Fibroblast of skin of scalp (primary cell): ENCODE results near the gene FGF6.

Experiments used
- DNase-seq: peaks from one replicate; pipeline ENCODE4 v3.0.0-alpha.2; 2013

Gene FGF6

DNA sequence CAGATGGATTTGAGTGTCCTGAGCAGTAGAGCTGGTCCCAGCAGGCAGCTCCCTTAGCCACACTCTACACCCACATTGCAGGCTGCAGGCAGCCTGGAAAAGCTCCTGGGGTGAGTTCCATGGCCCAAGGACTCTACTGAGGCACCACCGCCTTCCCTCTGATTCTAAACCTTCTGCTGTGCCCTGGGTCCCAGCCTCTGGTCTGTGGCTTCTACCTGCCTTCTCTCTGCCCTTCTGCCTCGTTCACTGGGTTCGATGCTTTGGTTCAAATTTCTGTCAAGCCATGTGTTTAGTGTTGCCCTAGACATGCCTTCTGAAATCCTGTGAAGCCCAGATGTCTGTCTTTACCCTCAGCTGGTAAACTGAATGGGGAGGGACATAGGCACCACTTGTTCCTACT is 1.5 kb upstream of the FGF6 start:
- no peak for DNase-seq

DNA sequence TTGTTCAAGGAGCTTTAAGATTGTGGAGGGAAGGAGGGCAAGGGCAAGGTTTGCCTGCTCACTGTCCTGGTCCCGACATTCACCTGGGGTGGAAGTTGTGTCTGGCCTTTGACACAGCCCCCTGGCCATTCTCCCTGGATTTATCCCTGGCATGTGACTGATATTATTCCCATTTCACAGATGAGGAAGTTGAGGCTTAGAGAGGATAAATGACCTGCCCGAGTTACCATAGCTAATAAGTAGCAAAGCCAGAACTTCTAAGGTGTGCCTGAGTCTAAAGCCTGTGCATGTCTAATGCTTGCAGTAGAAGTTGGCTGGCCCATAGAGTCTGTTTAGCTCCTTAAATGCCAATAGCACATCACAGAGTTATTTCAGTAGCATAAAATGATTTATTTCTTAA is 720 bp upstream of the FGF6 start:
- no peak for DNase-seq

DNA sequence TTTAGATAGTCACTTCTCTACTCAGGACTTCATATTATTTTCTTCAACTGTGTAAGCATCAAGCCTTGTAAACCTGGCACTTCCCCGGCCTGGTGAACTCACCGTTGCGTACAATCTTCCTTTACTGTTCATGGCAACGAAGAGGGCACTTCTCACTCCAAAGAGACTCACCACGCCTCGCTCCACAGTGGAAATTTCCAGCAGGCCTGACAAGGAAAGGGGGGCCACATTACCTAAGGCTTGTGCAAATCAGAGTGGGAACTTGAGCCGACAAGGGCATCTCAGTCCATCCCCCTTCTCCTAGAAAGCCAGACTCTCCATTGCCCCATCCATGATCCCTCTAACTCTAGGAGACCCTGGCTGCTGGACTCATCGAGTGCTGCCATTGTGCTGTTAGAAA is 1.6 kb downstream of the FGF6 start:
- no peak for DNase-seq

DNA sequence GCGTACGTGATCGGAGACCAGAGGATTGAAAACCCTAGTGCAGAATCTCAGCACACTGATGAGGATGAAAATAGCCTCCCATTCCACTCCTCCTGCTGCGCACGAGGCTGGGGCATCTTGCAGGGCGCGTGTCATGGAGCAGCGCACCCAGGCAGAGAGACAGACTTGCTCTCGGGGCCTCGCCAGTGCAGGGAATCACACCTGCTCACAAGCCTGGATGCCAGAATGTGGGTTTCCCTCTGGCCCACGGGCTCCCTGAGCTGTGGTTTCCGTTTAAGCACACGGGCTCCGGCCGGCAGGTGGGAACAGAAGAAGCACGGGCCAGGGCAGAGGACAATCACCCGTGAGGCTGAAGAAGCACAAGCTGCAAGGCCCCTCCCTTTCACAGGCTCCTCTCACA is 2.0 kb downstream of the FGF6 start:
- no peak for DNase-seq

DNA sequence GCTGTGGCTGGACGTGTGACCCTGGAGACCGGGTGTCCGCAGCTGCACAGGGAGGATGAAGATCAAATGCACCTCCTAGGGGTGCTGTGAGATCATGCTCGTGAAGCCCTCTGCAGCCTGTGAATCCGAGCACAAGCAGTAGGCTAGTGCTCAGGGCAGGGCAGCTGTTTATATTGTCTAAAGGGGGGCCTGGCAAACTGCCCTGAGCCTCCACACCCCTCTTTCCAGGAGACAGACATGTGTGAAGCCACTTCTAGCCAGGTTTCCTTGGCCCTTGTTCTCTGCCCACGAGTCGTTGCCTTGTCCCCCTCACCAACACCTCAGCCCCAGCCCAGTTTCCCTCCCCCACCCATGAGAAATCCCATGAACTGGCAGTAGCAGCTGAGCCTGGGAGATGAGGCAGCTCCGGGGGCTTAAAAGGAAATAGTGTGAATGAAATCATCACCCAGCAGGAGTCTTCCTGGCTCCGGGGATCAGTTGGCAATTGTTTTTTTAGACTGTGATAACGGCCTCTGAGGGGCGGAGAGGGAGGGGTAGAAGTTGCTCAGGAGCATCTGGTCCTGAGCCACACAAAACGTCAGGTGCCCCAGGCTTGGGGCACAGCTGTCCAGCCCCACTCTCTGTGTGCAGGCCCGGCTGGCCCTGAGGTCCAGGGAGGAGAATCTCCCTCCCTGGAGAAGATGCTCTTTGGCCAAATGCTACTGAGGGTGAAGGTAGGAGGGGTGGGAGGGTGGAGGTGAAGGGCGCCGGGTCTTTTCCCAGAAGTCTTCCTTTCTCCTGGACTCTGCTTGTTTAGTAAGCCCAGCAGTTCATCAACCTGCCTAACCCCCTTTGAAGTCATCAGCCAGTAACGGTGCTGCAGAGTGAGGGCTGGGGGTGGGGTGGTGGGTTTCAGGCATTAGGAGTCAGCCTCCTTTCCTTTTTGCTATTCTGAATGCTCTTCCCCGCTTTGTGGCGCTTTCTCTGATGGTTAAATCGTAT is 4.0 kb downstream of the FGF6 start:
- DNase-seq: peak; percentile 35

DNA sequence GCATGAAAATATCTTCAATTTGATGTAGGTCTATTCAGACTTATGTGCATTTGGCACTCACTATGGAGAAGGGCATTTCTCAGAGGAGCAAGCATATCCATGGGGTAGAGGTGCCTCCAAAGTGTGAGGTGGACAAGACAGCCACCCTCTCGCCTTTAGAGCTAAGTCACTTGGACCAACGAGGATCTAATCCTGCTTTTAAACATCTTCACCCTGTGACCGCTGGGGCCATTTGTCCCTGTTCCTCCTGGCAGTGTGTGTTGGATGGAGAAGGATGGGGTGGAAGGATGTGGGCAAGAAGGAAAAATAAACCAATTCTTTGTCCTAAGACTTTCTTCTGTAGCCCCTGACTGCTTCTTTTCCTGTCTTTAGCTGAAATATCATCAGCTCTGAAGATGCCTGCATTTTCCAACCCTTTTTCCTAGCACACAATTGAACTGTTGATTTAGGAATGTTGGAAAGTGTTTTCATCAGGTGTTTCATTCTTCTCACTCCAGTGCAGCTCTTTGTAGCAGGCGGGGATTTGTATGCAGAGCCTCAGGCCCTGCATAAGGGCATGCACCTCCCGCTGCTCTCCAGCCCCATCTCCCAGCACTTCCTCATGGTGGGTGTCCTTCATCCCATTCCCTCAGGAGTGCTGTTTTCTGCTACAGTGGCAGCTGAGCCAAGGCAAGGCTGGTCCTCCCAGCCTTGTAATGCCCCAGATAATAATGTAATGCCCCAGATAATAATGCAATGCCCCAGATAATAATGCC is 5.3 kb downstream of the FGF6 start:
- no peak for DNase-seq

DNA sequence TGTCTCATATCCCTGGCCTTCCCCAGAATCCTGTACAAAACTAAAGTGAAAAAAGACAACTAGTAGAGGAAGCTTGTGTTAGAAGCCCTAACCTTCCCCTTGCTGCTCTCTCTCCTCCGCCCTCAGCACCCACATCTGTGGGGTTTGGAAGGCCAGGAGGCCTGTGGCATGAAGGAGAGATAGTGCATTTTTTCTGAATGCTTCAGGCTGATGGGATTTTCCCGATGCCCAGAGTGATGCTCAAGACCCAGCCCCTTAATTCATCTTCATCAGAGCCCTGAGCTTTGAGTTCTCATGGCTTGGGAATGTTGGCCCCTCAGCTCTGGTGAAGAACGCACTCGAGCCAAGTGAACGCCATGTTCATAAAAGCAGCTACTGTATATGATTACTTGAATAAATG is 5.9 kb downstream of the FGF6 start:
- DNase-seq: no peak

DNA sequence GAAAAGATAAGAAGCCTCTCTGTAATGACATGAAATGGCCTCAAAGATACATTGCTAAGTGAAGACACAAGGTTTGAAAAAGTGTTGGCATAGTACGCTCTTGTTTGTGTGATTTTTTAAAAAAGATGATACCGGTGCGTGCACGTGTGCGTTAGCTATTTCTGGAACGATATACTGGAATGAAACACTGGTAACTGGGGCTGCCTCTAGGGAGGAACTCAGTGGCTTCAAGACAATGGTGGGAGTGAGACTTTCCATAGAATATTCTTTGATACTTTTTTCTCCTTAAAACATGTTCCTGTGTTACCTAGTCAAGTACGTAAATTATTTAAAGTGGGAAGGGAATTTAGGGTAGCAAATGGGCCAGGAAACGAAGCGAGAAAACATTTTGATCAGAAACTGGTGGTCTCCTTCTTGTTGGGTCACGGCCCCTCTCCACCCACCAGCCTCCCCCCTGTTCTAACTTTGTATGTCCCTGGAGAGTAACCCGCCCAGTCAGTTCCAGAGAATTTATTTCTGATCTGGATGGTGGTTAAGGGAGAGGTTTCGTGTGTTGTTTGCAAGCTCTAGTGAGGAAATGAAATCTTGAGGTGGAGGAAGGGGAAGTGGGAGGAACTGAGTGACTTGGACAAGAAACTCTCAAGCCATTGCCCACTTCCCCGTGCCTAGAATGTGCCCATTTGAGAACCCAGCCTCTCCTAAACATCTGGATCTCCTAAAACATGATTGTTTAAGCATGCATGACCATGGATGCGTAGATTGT is 6.6 kb downstream of the FGF6 start:
- no peak for DNase-seq

DNA sequence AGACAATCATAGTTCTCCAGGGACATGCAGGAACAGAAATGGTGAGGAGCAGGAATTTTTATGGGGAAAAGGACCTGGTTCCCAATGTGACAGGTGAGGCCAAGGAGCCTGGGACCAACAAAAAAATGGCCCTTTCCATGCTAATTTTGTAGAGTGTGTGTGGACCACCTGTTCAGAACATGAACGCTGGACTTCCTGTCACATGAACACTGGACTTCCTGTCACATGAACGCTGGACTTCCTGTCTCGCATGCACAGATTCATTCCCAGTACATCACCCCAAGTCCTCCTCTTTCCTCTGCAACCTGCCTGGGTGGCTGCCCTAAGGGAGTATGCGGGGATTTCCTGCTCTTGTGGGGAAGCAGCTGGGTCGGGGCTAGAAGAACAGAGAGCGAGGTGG is 10.1 kb downstream of the FGF6 start:
- DNase-seq: no peak

DNA sequence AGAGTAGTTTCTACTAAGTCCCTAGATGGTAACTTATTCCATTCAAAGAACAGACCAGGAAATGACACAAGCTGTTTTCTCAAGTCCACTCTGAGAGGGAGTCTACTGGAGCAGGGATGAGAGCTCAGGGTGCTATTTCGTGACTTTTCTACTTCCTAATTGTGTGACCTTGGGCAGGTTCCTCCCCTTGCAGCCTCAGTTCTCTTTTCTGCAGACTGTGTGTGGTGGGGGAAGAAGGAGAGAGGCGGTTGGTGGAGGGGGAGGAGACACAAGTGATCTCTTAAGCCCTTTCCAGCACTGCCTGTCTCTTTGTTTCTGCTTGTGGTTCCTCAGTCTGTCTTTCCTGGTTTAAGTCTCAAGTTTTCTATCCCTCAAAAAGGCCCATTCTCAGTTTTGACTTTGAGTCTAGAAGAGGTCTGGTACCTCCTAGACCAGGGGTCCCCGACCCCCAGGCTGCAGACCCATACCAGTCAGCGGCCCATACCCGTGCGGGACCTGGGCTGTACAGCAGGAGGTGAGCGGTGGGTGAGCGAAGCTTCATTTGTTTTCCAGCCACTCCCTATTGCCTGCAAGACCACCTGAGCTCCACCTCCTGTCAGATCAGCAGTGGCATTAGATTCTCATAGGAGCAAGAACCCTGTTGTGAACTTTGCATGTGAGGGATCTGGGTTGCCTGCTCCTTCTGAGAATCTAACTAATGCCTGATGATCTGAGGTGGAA is 10.7 kb downstream of the FGF6 start:
- no peak for DNase-seq

DNA sequence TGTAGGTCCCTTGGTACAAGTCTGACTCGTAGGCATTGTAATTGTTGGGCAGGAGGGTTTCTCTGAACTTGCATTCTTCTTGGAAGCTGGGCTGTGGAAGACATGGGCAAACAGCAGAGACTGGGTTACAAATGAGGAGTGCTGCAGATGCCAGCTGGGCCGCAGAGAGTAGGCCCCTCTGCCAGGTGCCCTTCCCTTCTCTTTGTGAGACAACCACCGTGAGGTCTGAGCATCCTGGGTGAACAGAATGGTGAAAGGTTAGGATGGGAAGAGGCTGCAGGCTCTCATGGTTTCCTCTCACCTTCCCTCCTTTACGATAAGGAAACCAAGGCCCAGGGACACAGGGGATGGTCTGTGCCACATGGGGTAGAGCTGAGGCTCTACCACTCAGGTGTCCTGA is 11.3 kb downstream of the FGF6 start:
- DNase-seq: no peak

DNA sequence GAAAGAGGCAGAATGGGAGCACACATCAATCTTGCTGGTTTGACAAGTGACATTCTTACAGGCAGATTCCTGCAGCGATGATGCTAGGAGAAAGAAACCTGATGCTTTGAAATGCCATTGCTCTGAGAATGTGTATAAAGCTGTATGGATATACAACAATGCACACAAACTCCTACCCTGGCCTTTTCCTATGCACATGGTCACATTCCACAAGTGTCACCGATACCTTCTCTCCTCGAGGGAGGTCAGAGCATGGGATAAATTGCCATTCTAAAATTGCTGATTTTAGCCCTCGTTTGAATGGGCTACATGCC is 11.9 kb downstream of the FGF6 start:
- DNase-seq: no peak

DNA sequence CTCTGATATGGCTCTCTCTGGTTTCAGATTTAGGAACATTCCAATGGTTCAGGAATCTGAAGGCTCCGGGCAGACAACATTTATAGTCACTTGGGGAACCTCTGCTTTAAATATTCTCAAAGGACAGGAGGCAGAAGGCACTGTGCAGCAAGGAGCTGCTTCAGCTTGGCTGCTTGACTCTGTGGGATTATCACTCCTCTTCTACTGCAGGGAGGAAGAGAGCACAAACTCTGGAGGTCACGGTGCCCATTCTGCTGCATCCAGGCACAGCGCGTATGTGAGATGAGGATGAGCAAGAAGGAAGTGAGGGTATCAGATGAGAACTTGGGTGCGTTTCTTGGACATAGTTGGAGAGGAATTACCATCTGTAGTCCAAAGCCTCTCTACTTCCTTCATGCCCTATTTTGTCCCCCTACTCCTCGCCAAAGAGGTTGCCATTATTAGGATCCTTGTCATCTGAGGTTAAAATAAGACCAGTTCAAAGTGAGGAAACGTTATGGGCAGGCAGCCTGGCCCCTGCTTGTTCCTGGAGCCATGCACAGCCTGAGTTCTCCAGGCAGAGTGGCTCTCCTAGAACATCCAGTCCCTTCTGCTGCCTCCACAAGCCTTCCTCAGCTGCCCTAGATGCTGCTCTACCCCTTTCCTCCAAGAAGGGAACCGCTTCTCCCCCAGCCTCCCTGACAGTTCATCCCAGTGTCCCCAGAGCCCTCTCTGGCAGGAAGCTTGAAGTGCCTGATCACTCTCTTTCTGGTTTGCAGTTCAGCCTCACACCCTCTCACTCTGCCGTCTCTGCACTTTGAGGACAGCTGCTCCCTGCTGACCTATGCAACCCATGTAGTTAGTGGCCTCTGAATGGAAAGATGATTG is 12.5 kb downstream of the FGF6 start:
- DNase-seq: no peak

DNA sequence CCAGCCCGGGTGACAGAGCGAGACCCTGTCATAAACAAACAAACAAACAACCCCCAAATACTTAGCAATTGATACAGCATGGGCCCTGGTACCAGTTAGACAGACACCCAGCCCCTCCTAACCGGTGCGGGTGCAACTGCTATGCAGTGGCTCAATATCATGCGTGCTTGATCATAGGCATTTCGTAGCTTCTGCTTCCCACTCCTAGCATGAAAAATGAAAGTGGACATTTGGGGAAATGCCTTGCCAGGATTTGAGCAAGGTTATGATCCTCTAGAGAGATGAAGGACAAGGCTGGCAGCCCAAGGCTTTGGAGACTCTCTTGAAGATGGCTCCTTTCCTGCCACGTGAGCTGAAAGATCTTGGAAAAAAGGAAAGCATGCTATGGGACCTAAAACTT is 13.7 kb downstream of the FGF6 start:
- DNase-seq: no peak

DNA sequence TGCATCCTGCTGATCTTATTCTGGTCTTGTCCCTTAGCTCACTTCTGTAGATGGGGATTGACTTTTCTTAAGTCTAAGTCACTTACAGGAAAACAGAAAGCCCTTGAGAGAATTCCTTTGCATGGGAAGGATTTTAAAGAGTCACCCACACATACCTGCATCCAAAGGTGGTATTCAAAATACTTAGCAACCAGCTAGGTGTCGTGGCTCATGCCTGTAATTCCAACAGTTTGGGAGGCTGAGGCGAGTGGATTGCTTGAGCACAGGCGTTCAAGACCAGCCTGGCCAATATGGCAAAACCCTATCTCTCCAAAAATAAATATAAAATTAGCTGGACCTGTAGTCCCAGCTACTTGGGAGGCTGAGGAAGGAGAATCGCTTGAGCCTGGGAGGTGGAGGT is 14.2 kb downstream of the FGF6 start:
- no peak for DNase-seq

DNA sequence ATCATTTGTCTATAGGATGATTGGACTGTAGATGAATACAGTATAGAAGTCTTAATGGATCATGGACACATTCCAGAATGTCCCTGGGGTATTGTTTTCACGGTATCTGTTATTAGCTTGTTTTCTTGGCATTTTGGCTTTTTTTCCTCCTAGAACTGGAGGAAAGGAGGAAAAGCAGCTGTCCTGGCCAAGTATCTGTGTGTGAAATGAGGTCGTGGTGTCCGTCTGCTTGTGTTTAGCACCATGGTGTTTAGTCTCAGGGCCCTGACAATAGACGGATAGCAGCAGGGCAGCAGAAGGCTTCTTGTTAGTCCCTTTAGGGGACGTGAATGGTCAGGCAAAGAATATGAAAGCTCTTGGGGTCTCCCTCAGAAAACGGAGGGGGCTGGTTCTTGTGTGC is 21.2 kb downstream of the FGF6 start:
- no peak for DNase-seq

DNA sequence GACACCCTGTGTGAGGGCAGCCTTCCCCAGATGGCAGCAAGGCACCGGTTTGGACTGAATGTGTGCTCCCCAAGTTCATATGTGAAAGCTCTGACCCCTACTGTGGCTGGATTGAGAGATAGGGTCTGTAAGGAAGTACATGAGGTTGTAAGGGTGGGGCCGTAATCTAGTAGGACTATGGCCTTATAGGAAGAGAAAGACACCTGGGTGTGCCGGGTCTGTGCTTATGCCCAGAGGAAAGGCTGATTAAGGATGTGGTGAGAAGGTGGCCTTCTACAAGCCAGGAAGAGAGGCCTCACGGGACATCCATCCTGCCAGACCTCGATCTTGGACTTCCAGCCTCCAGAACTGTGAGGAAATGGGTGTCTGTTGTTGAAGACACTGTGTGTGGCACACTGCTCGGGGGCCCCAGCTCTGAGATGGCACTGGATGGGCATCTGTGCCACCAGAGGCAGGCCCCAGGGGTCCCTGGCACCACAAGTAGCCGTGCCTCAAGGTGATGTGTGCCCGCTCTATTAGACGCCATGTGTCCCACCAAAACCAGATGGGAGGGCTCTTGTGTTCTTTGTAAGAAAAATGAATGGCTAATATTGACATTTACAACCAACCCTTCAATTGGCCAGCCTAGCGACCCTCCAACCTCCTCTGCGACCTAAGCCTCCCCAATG is 22.0 kb downstream of the FGF6 start:
- no peak for DNase-seq

DNA sequence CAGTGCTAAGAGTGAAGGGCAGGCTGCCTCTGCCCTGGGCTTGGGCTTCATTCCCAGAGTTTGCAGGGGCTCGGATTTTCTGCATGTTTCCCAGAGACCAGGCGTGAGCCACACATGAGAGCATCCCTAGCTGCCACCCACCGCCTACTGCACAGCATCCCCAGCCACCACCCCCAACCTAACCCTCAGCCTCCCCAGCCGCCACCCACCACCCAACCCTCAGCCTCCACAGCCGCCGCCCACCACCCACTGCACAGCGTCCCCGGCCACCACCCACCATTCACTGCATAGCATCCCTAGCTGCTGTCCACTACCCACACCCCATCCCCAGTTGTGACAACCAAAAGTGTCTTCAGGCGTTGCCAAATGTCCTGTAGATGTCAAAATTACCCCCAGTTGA is 22.6 kb downstream of the FGF6 start:
- DNase-seq: no peak

DNA sequence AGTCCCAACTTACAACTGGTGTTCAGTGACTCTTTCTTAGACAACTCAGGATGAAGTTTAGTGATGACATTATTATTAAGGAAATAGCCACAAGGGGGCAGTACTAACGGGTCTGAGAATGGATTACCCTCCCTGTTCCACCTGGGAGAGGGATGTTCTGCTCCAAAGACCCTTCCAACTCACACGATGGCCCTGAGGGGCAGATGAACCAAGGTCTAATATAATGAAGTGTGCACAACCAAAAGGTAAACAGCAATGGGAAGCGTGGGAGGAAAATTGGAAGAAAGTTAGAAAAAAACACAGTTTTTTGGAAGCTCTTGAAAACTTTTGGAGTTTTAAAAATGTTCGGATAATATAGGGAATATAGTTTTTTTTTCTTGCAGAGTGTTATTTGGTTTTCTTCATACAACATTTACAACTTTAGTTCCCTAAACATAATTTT is 24.0 kb downstream of the FGF6 start:
- DNase-seq: peak; percentile 32

DNA sequence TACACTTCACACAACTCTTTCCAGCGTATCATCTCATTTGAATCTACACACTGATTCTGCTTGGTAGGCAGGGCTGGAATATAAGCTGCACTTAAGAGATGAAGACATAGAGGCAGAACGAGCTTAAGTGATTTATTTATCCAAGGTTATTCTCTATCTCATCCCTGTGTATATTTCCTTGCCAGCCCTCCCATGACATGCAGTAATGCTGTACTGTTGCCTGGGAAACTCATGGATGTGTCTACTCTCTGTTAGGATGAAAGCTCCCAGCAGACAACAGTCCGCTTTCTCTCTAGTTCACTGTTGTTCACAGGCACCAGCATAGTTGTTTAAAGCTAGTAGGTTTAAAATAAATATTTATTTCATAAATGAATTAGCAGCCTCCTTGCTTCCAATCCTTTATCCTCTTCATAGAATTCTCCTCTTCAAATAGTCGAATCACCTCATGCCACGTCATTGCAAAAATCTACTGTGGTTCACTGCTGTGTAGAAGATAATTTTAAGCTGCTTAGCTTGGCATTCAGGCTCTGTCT is 25.4 kb downstream of the FGF6 start:
- no peak for DNase-seq

DNA sequence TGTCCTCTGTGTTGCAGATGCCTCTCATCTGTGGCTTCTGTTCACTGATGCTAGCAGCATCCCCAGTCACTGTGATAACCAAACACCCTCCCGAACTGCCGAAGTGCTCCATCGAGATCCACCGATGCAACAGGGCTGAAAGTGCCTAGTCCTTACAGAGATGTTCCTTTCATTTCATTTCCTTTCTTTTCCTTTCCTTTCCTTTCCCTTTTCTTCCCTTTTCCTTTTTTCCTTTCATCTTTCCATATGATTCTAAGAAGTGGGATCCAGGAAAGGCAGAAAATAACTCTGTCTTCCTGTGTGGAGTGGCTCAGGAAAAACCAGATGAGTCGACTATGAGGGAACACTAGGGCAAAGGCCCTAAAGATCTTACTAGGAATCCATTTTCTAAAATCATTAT is 26.7 kb downstream of the FGF6 start:
- DNase-seq: no peak
